Activated CD4-positive, alpha-beta memory T cell treated with anti-CD3 and anti-CD28 coated beads for 36 hours (primary cell): ENCODE data around the gene PDZD2. TPM values are rescaled to one million over a fixed set of nuclear protein-coding genes. Genes with fewer than 3 reads are reported as not detected.
"Not testable (repeated sequence)": the region's sequence is repeated elsewhere in the genome, so short reads cannot be mapped to it uniquely, and the experiment has no call there.

Source experiments
- CTCF ChIA-PET: fragments of 350-600 bp; sonication (Branson Sonifier 250); formaldehyde crosslinking; loops from one replicate; lab custom pipeline; 2021; ENCODE audit warnings: antibody characterized with exemption, inconsistent platforms; lab: Charles Lee
- POLR2A ChIA-PET: fragments of 350-600 bp; sonication (Branson Sonifier 250); formaldehyde crosslinking; loops from one replicate; lab custom pipeline; 2021; ENCODE audit warnings: antibody characterized with exemption; lab: Charles Lee
- DNase-seq: peaks from one replicate; pipeline ENCODE4 v3.0.0-alpha.2; 2020
- H3K27ac Mint-ChIP-seq: one replicate; pipeline ENCODE4 v1.8.0; 2021; ENCODE audit warnings: mixed read lengths
- H3K27me3 Mint-ChIP-seq: one replicate; pipeline ENCODE4 v1.8.0; 2021; ENCODE audit warnings: mixed read lengths
- H3K36me3 Mint-ChIP-seq: one replicate; pipeline ENCODE4 v1.8.0; 2021; ENCODE audit warnings: mixed read lengths
- H3K4me1 Mint-ChIP-seq: one replicate; pipeline ENCODE4 v1.8.0; 2021; ENCODE audit warnings: low read depth, mixed read lengths
- H3K4me3 Mint-ChIP-seq: one replicate; pipeline ENCODE4 v1.8.0; 2021; ENCODE audit warnings: mild to moderate bottlenecking, mixed read lengths
- H3K9me3 Mint-ChIP-seq: one replicate; pipeline ENCODE4 v1.8.0; 2021; ENCODE audit warnings: mixed read lengths
- intact Hi-C: fragments of 100-400 bp; cut with micrococcal nuclease; formaldehyde crosslinking; loops from one replicate; pipeline ENCODE4 v1.15.1; 2023
- total RNA-seq, 2 experiments: library from RNA; stranded (reverse); gene quantifications; one replicate each; pipeline ENCODE4 v1.2.3, GENCODE V29; 2021

Gene PDZD2
- total RNA-seq, 2 experiments from 2014 or later = not detected

- Mint-ChIP-seq H3K27ac (no peak overlapping the region), H3K36me3 (no peaks in the 10 kb centered on the region), H3K9me3 (peaks cover 5% of the 10 kb centered on the region), H3K4me3 (no peak overlapping the region), H3K4me1 (no peaks in the 10 kb centered on the region), H3K27me3 (no peaks in the 10 kb centered on the region)
- POLR2A ChIA-PET = no interaction called here
- CTCF ChIA-PET = no interaction called here
- intact Hi-C loops = no loop called here
- DNase-seq = no peak
Measured at GRCh38 chr5:31966936-31967335, 328.0 kb downstream of the PDZD2 start.

GRCh38 chr5:31967461-31967860 is 328.5 kb downstream of the PDZD2 start:
- intact Hi-C loops = no loop called here
- Mint-ChIP-seq H3K27ac (no peak overlapping the region), H3K4me3 (no peak overlapping the region), H3K36me3 (no peaks in the 10 kb centered on the region), H3K27me3 (no peaks in the 10 kb centered on the region), H3K4me1 (peaks cover 1% of the 10 kb centered on the region), H3K9me3 (peaks cover 5% of the 10 kb centered on the region)
- ChIA-PET POLR2A (no interaction called here), CTCF (no interaction called here)
- no peak for DNase-seq

GRCh38 chr5:31972558-31972957 is 333.6 kb downstream of the PDZD2 start:
- intact Hi-C loops = loop anchor here (5.0 kb wide), 1 partner anchor 60 kb away; no protein-coding TSS in a partner anchor
- no peak overlapping the region for H3K27ac Mint-ChIP-seq
- ChIA-PET POLR2A (no interaction called here), CTCF (interaction anchor here (0.5 kb wide), 1 partner anchor 166 kb away, joined by 4 read pairs; no protein-coding TSS in a partner anchor)
- peaks cover 7% of the 10 kb centered on the region for H3K9me3 Mint-ChIP-seq
- DNase-seq = peak; percentile 17
- no peaks in the 10 kb centered on the region for H3K27me3 Mint-ChIP-seq
- peaks cover 9% of the 10 kb centered on the region for H3K4me1 Mint-ChIP-seq
- no peaks in the 10 kb centered on the region for H3K36me3 Mint-ChIP-seq
- H3K4me3 Mint-ChIP-seq = no peak overlapping the region

GRCh38 chr5:31975189-31975612 is 336.3 kb downstream of the PDZD2 start:
- H3K9me3 Mint-ChIP-seq, POLR2A ChIA-PET, CTCF ChIA-PET, H3K36me3 Mint-ChIP-seq, H3K4me1 Mint-ChIP-seq, DNase-seq, H3K4me3 Mint-ChIP-seq, intact Hi-C loops, H3K27me3 Mint-ChIP-seq, H3K27ac Mint-ChIP-seq: not testable (repeated sequence)

GRCh38 chr5:31976169-31976568 is 337.2 kb downstream of the PDZD2 start:
- DNase-seq = no peak
- ChIA-PET CTCF (no interaction called here), POLR2A (no interaction called here)
- no peaks in the 10 kb centered on the region for H3K36me3 Mint-ChIP-seq
- H3K27ac Mint-ChIP-seq = no peak overlapping the region
- no peak overlapping the region for H3K4me3 Mint-ChIP-seq
- intact Hi-C loops = no loop called here
- no peaks in the 10 kb centered on the region for H3K27me3 Mint-ChIP-seq
- H3K4me1 Mint-ChIP-seq = peaks cover 9% of the 10 kb centered on the region
- peaks cover 2% of the 10 kb centered on the region for H3K9me3 Mint-ChIP-seq

GRCh38 chr5:31981361-31981945 is 342.5 kb downstream of the PDZD2 start:
- ChIA-PET CTCF (no interaction called here), POLR2A (no interaction called here)
- no peaks in the 10 kb centered on the region for H3K4me1 Mint-ChIP-seq
- peaks cover 2% of the 10 kb centered on the region for H3K27me3 Mint-ChIP-seq
- DNase-seq = no peak
- no peaks in the 10 kb centered on the region for H3K36me3 Mint-ChIP-seq
- intact Hi-C loops = no loop called here
- H3K27ac Mint-ChIP-seq = no peak overlapping the region
- H3K4me3 Mint-ChIP-seq = no peak overlapping the region
- no peaks in the 10 kb centered on the region for H3K9me3 Mint-ChIP-seq

GRCh38 chr5:31982027-31982426 is 343.1 kb downstream of the PDZD2 start:
- Mint-ChIP-seq H3K9me3 (no peaks in the 10 kb centered on the region), H3K36me3 (no peaks in the 10 kb centered on the region)

GRCh38 chr5:31982621-31983020 is 343.7 kb downstream of the PDZD2 start:
- Mint-ChIP-seq H3K9me3 (no peaks in the 10 kb centered on the region), H3K4me1 (no peaks in the 10 kb centered on the region), H3K4me3 (no peak overlapping the region), H3K27ac (no peak overlapping the region), H3K27me3 (peaks cover 2% of the 10 kb centered on the region), H3K36me3 (no peaks in the 10 kb centered on the region)
- CTCF ChIA-PET = no interaction called here
- POLR2A ChIA-PET = no interaction called here
- intact Hi-C loops = no loop called here
- no peak for DNase-seq

More at GRCh38 chr5:31982027-31982426, 343.1 kb downstream of the PDZD2 start:
- H3K27me3 Mint-ChIP-seq = peaks cover 2% of the 10 kb centered on the region
- no peaks in the 10 kb centered on the region for H3K4me1 Mint-ChIP-seq
- intact Hi-C loops = no loop called here
- no peak overlapping the region for H3K27ac Mint-ChIP-seq
- no peak overlapping the region for H3K4me3 Mint-ChIP-seq
- DNase-seq = no peak
- ChIA-PET POLR2A (no interaction called here), CTCF (no interaction called here)

- DNase-seq = no peak
- intact Hi-C loops = no loop called here
- Mint-ChIP-seq H3K36me3 (no peaks in the 10 kb centered on the region), H3K27me3 (peaks cover 4% of the 10 kb centered on the region), H3K9me3 (peaks cover 2% of the 10 kb centered on the region), H3K27ac (no peak overlapping the region), H3K4me1 (no peaks in the 10 kb centered on the region), H3K4me3 (no peak overlapping the region)
- ChIA-PET POLR2A (no interaction called here), CTCF (no interaction called here)
Measured at GRCh38 chr5:31983851-31984250, 344.9 kb downstream of the PDZD2 start.

GRCh38 chr5:31984691-31985090 is 345.8 kb downstream of the PDZD2 start:
- H3K27ac Mint-ChIP-seq = no peak overlapping the region
- H3K9me3 Mint-ChIP-seq = peaks cover 2% of the 10 kb centered on the region
- intact Hi-C loops = no loop called here
- H3K4me3 Mint-ChIP-seq = no peak overlapping the region
- no peaks in the 10 kb centered on the region for H3K4me1 Mint-ChIP-seq
- peaks cover 4% of the 10 kb centered on the region for H3K27me3 Mint-ChIP-seq
- DNase-seq = no peak
- ChIA-PET CTCF (no interaction called here), POLR2A (no interaction called here)
- H3K36me3 Mint-ChIP-seq = no peaks in the 10 kb centered on the region

- Mint-ChIP-seq H3K4me3 (no peak overlapping the region), H3K27ac (no peak overlapping the region), H3K4me1 (no peaks in the 10 kb centered on the region), H3K36me3 (no peaks in the 10 kb centered on the region), H3K9me3 (peaks cover 2% of the 10 kb centered on the region), H3K27me3 (peaks cover 4% of the 10 kb centered on the region)
- no peak for DNase-seq
- intact Hi-C loops = no loop called here
- ChIA-PET CTCF (no interaction called here), POLR2A (no interaction called here)
Measured at GRCh38 chr5:31986101-31986500, 347.2 kb downstream of the PDZD2 start.

GRCh38 chr5:31987985-31988710 is 349.2 kb downstream of the PDZD2 start:
- Mint-ChIP-seq H3K4me1 (no peaks in the 10 kb centered on the region), H3K27ac (no peak overlapping the region), H3K27me3 (peaks cover 3% of the 10 kb centered on the region), H3K36me3 (no peaks in the 10 kb centered on the region), H3K9me3 (peaks cover 2% of the 10 kb centered on the region), H3K4me3 (no peak overlapping the region)
- DNase-seq = no peak
- intact Hi-C loops = no loop called here
- ChIA-PET CTCF (no interaction called here), POLR2A (no interaction called here)
